ENCODE measurements around the gene ELOVL5. TPM values are rescaled to one million over a fixed set of nuclear protein-coding genes. Genes with fewer than 3 reads are reported as not detected.
A peak's percentile ranks its signal among the peaks of the same experiment; 100 is the strongest.

The ELOVL5 gene
- total and polyA plus RNA-seq, 4 donors: 22.8 to 75.5 (median 46.0) TPM

DNA sequence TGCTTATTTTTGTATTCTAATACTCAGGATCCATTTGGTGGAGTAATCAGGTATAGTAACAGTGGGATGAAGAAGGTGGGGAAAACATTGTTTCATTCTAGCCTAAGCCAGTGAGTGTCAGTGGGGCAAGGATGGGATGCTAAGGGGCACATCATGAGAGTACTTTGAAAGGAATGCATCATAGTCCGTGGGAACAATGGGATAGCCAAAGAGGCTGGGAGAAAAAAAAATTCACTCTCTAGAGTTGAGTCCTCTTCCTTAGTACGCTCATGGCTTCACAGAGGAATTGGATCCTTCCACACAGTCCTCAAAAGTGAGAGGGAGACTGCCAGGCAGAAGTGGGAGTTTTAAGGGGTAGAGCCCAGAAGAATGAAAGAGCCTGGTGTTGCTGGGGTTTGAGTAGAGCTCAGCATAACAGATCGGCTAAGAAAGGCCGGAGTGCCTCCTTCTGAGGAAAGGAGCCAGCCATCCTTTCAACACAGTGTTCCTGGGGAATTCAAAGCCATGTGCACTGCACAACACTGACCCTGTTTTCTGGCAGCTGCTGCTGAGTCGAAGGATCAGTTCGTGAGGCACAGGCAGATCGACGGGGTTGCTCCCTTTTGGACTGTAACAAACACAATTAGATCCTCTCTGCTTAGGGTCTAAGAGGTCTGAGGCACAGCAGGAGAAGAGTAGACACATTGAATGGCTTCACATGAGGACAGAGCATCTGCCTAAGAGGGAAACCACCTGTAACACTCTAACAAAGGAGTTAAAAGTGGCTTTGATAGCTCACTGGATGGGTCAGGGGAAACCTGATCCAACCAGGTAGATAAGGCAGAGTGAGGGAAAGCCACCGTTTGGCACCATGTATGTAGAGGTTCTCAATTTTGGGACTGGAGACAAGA, 61.2 kb downstream of the ELOVL5 start:
- H3K27me3 ChIP-seq (ENCODE audit: control insufficient read depth in 1 of 2, insufficient read depth in 2 of 2, low read length in 1 of 2): no peaks in the 10 kb centered on the region
- H3K36me3 ChIP-seq (ENCODE audit: control insufficient read depth in 1 of 2, insufficient read depth in 2 of 2, low read length in 1 of 2): no peaks in the 10 kb centered on the region
- intact Hi-C loops (cut with DNase I): no loop called here
- peaks cover 0 to 6% of the 10 kb centered on the region in 2 donors for H3K4me1 ChIP-seq (ENCODE audit: control insufficient read depth in 1 of 2, insufficient read depth in 2 of 2, low read length in 2 of 2)
- ATAC-seq (ENCODE audit: low FRiP score): peak; percentile 67
- WGBS, 2 donors: 18 to 22% methylated on average over 9 of the region's 9 CpGs
- no peak for DNase-seq
- H3K4me3 ChIP-seq (ENCODE audit: low read length in 2 of 2): no peak overlapping the region
- H3K27ac ChIP-seq (ENCODE audit: low read depth in 1 of 2, low read length in 2 of 2): peak overlapping the region in 1 of 2 donors; percentile 73
- no peaks in the 10 kb centered on the region for H3K9me3 ChIP-seq (ENCODE audit: control insufficient read depth, low read length)

DNA sequence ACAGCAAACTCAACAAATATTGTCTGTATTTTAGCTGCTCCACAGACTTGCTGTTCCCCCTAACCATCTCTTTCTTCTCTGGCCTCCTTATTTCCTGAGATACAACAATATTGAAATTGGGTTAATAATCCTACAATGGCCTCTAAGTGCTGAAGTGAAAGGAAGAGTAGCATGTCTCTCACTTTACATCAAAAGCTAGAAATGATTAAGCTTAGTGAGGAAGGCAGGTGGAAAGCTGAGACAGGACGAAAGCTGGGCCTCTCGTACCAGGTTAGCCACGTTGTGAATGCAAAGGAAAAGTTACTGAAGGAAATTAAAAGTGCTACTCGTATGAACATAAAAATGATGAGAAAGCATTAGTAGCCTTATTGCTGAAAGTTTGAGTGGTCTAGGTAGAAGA, 63.8 kb downstream of the ELOVL5 start:
- ATAC-seq (ENCODE audit: low FRiP score) (no peak), DNase-seq (no peak)
- no peaks in the 10 kb centered on the region for H3K36me3 ChIP-seq (ENCODE audit: control insufficient read depth in 1 of 2, insufficient read depth in 2 of 2, low read length in 1 of 2)
- peaks cover 8% of the 10 kb centered on the region in 2 donors for H3K4me1 ChIP-seq (ENCODE audit: control insufficient read depth in 1 of 2, insufficient read depth in 2 of 2, low read length in 2 of 2)
- H3K4me3 ChIP-seq (ENCODE audit: low read length in 2 of 2): no peak overlapping the region
- intact Hi-C loops (cut with DNase I): no loop called here
- H3K27me3 ChIP-seq (ENCODE audit: control insufficient read depth in 1 of 2, insufficient read depth in 2 of 2, low read length in 1 of 2): no peaks in the 10 kb centered on the region
- no peak overlapping the region for H3K27ac ChIP-seq (ENCODE audit: low read depth in 1 of 2, low read length in 2 of 2)
- WGBS, 2 donors: 80 to 83% methylated on average over 4 of the region's 4 CpGs
- H3K9me3 ChIP-seq (ENCODE audit: control insufficient read depth, low read length): no peaks in the 10 kb centered on the region

GRCh38 chr6:53282741-53283140, 66.0 kb downstream of the ELOVL5 start:
- Histone ChIP-seq H3K27ac (ENCODE audit: low read depth in 1 of 2, low read length in 2 of 2) (peak overlapping the region in 1 of 2 donors; percentile 71), H3K9me3 (ENCODE audit: control insufficient read depth, low read length) (no peaks in the 10 kb centered on the region), H3K36me3 (ENCODE audit: control insufficient read depth in 1 of 2, insufficient read depth in 2 of 2, low read length in 1 of 2) (no peaks in the 10 kb centered on the region), H3K4me3 (ENCODE audit: low read length in 2 of 2) (no peak overlapping the region), H3K4me1 (ENCODE audit: control insufficient read depth in 1 of 2, insufficient read depth in 2 of 2, low read length in 2 of 2) (peaks cover 6 to 8% of the 10 kb centered on the region in 2 donors), H3K27me3 (ENCODE audit: control insufficient read depth in 1 of 2, insufficient read depth in 2 of 2, low read length in 1 of 2) (no peaks in the 10 kb centered on the region)
- WGBS, 2 donors: 1 to 3% methylated on average over 2 of the region's 2 CpGs
- intact Hi-C loops (cut with DNase I): no loop called here
- ATAC-seq (ENCODE audit: low FRiP score) (no peak), DNase-seq (no peak)

- whole genome bisulfite sequencing, 2 donors: 29% methylated on average over 2 of the region's 2 CpGs
- Histone ChIP-seq H3K27ac (ENCODE audit: low read depth in 1 of 2, low read length in 2 of 2) (peak overlapping the region; percentile 55 to 93), H3K9me3 (ENCODE audit: control insufficient read depth, low read length) (no peaks in the 10 kb centered on the region), H3K4me1 (ENCODE audit: control insufficient read depth in 1 of 2, insufficient read depth in 2 of 2, low read length in 2 of 2) (peaks cover 4 to 8% of the 10 kb centered on the region in 2 donors), H3K4me3 (ENCODE audit: low read length in 2 of 2) (no peak overlapping the region), H3K36me3 (ENCODE audit: control insufficient read depth in 1 of 2, insufficient read depth in 2 of 2, low read length in 1 of 2) (no peaks in the 10 kb centered on the region), H3K27me3 (ENCODE audit: control insufficient read depth in 1 of 2, insufficient read depth in 2 of 2, low read length in 1 of 2) (no peaks in the 10 kb centered on the region)
- no peak for ATAC-seq (ENCODE audit: low FRiP score)
- DNase-seq: no peak
- intact Hi-C loops (cut with DNase I): no loop called here
These were observed 66.5 kb downstream of the ELOVL5 start for GRCh38 chr6:53282234-53282633.

- ATAC-seq (ENCODE audit: low FRiP score): no peak
- intact Hi-C loops (cut with DNase I): no loop called here
- WGBS, 2 donors: 32 to 42% methylated on average over 3 of the region's 3 CpGs
These were observed 67.1 kb downstream of the ELOVL5 start for GRCh38 chr6:53281518-53282215.

DNA sequence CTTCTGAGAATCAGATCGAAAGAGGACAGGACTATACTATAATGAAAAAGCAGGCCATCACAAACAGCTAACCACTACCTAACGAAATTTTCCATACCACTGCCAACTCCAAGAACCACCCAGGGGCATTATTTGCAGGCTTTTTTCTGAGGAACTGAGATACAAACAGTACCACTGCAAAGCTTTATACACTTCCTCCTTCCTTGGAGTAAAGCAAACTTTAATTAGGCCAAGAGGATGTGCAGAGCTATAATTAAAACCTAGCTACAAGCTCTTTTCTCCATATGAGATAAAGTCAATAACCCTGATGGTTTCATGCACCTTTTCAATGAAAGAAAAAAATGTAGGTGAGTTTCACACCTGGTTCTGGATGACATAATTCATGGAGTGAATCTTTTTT, 68.5 kb downstream of the ELOVL5 start:
- no peaks in the 10 kb centered on the region for H3K9me3 ChIP-seq (ENCODE audit: control insufficient read depth, low read length)
- no peak for ATAC-seq (ENCODE audit: low FRiP score)
- H3K27me3 ChIP-seq (ENCODE audit: control insufficient read depth in 1 of 2, insufficient read depth in 2 of 2, low read length in 1 of 2): no peaks in the 10 kb centered on the region

More at GRCh38 chr6:53281518-53282215, 67.1 kb downstream of the ELOVL5 start:
- Histone ChIP-seq H3K27me3 (ENCODE audit: control insufficient read depth in 1 of 2, insufficient read depth in 2 of 2, low read length in 1 of 2) (no peaks in the 10 kb centered on the region), H3K4me3 (ENCODE audit: low read length in 2 of 2) (no peak overlapping the region), H3K27ac (ENCODE audit: low read depth in 1 of 2, low read length in 2 of 2) (peak overlapping the region; percentile 55 to 93), H3K9me3 (ENCODE audit: control insufficient read depth, low read length) (no peaks in the 10 kb centered on the region), H3K4me1 (ENCODE audit: control insufficient read depth in 1 of 2, insufficient read depth in 2 of 2, low read length in 2 of 2) (peaks cover 4 to 8% of the 10 kb centered on the region in 2 donors), H3K36me3 (ENCODE audit: control insufficient read depth in 1 of 2, insufficient read depth in 2 of 2, low read length in 1 of 2) (no peaks in the 10 kb centered on the region)
- DNase-seq: no peak

GRCh38 chr6:53279293-53279692, 69.5 kb downstream of the ELOVL5 start:
- 97 to 98% methylated on average over 3 of the region's 3 CpGs for WGBS, 2 donors

More for the DNA sequence above, 68.5 kb downstream of the ELOVL5 start:
- DNase-seq: no peak
- intact Hi-C loops (cut with DNase I): no loop called here
- Histone ChIP-seq H3K4me1 (ENCODE audit: control insufficient read depth in 1 of 2, insufficient read depth in 2 of 2, low read length in 2 of 2) (peaks cover 6 to 8% of the 10 kb centered on the region in 2 donors), H3K27ac (ENCODE audit: low read depth in 1 of 2, low read length in 2 of 2) (no peak overlapping the region), H3K4me3 (ENCODE audit: low read length in 2 of 2) (no peak overlapping the region), H3K36me3 (ENCODE audit: control insufficient read depth in 1 of 2, insufficient read depth in 2 of 2, low read length in 1 of 2) (no peaks in the 10 kb centered on the region)
- WGBS, 2 donors: 85 to 96% methylated on average over 2 of the region's 2 CpGs

DNA sequence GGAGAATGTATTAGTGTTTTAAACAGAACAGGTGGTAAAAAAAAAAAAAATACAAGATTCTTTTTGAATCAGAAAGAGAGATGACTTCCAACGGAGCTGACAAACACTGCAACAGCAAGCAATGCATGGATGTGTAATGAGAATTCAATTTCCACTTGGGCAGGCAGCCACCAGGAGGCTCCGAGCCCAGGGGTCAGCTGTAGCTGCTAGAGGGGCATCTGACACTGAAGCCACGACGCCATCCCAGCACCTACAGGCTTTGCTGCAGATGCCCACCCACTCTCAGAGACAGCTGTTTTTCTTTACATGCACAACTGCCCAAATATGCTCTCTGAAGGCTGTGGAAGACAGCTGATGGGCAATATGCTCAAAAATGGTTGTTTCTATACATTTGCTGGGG, 75.4 kb downstream of the ELOVL5 start:
- no peak for DNase-seq
- no peak overlapping the region for H3K4me3 ChIP-seq (ENCODE audit: low read length in 2 of 2)
- H3K27me3 ChIP-seq (ENCODE audit: control insufficient read depth in 1 of 2, insufficient read depth in 2 of 2, low read length in 1 of 2): no peaks in the 10 kb centered on the region
- H3K27ac ChIP-seq (ENCODE audit: low read depth in 1 of 2, low read length in 2 of 2): no peak overlapping the region
- peaks cover 9 to 10% of the 10 kb centered on the region in 2 donors for H3K36me3 ChIP-seq (ENCODE audit: control insufficient read depth in 1 of 2, insufficient read depth in 2 of 2, low read length in 1 of 2)
- ATAC-seq (ENCODE audit: low FRiP score): no peak
- intact Hi-C loops (cut with DNase I): no loop called here
- no peaks in the 10 kb centered on the region for H3K9me3 ChIP-seq (ENCODE audit: control insufficient read depth, low read length)
- 85% methylated on average over 4 of the region's 4 CpGs for WGBS, 2 donors
- H3K4me1 ChIP-seq (ENCODE audit: control insufficient read depth in 1 of 2, insufficient read depth in 2 of 2, low read length in 2 of 2): peaks cover 0 to 2% of the 10 kb centered on the region in 2 donors

More at GRCh38 chr6:53279293-53279692, 69.5 kb downstream of the ELOVL5 start:
- no peaks in the 10 kb centered on the region for H3K27me3 ChIP-seq (ENCODE audit: control insufficient read depth in 1 of 2, insufficient read depth in 2 of 2, low read length in 1 of 2)
- no peaks in the 10 kb centered on the region for H3K36me3 ChIP-seq (ENCODE audit: control insufficient read depth in 1 of 2, insufficient read depth in 2 of 2, low read length in 1 of 2)
- H3K27ac ChIP-seq (ENCODE audit: low read depth in 1 of 2, low read length in 2 of 2): no peak overlapping the region
- no peaks in the 10 kb centered on the region for H3K9me3 ChIP-seq (ENCODE audit: control insufficient read depth, low read length)
- DNase-seq (no peak), ATAC-seq (ENCODE audit: low FRiP score) (no peak)
- no peak overlapping the region for H3K4me3 ChIP-seq (ENCODE audit: low read length in 2 of 2)
- intact Hi-C loops (cut with DNase I): no loop called here
- H3K4me1 ChIP-seq (ENCODE audit: control insufficient read depth in 1 of 2, insufficient read depth in 2 of 2, low read length in 2 of 2): peaks cover 6 to 8% of the 10 kb centered on the region in 2 donors

All from aorta (tissue), 5 donors.